ENCODE measurements around the gene EPHB1. TPM values are rescaled to one million over a fixed set of nuclear protein-coding genes. Genes with fewer than 3 reads are reported as not detected.

The EPHB1 gene
- total RNA-seq, 1 experiment from 2014 or later: 0.86 TPM

DNA sequence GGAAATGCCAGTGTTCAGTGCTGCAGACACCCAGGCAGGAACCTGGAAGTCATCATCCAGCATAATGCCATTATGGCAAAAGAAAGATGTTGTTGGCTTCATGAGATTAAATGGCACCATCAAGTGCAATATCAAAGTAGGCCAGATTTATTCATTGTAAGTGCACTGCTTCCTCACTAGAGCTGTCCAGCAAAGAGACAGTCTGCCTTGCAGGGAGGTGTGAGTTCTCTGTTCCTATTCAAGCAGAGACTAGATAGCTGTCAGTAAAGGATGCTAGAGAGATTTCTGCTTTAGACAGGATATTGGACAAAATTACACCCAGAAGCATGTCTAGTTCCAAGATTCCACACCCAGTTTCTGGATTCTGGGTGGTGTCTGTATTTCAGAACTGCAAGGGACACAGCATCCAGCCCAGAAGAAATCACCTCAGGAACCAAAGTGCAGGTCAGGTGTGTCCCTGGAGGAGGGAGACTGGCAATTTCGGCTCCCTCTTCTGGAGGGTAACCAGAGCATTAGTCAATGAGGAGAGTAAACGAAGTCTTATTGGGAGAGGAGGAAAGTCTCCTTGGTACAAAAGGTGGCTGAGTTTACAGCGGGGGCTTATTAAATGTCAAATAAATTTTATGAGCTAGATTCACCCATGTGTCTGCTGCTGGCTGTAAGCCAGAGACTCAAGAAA is 377.3 kb downstream of the EPHB1 start:
- CTCF ChIA-PET: no interaction called here
- Histone ChIP-seq H3K27me3 (ENCODE audit: insufficient read depth, low read length) (peaks cover 34% of the 10 kb centered on the region), H3K9ac (ENCODE audit: low read length) (no peak overlapping the region), H3K27ac (ENCODE audit: low read depth, low read length) (no peak overlapping the region), H3K9me2 (ENCODE audit: insufficient read depth) (no peaks in the 10 kb centered on the region), H3K4me3 (replicated peaks in 1 of 2; ENCODE audit: low read depth in 1 of 2, low read length in 2 of 2) (no peak overlapping the region), H3K79me2 (ENCODE audit: insufficient read depth, low read length) (no peaks in the 10 kb centered on the region), H3K36me3 (ENCODE audit: control insufficient read depth in 1 of 2, insufficient read depth in 2 of 2, low read length in 2 of 2) (no peaks in the 10 kb centered on the region), H4K20me1 (ENCODE audit: insufficient read depth) (no peaks in the 10 kb centered on the region), H3K4me2 (ENCODE audit: low read length) (no peak overlapping the region), H3K9me3 (ENCODE audit: control insufficient read depth in 1 of 2, insufficient read depth in 1 of 2, low read depth in 1 of 2, low read length in 2 of 2) (no peaks in the 10 kb centered on the region), H2AFZ (ENCODE audit: low read depth, low read length, poor library complexity, severe bottlenecking) (no peak overlapping the region), H3K4me1 (ENCODE audit: control insufficient read depth in 1 of 2, insufficient read depth in 2 of 2, low read length in 2 of 2) (no peaks in the 10 kb centered on the region)
- POLR2A ChIA-PET: no interaction called here
- TF ChIP-seq ZFX (IDR thresholded peaks at IDR 0.05) (no peak), ELF1 (IDR thresholded peaks at IDR 0.05; ENCODE audit: borderline replicate concordance, low read depth) (no peak), EZH2 (IDR thresholded peaks at IDR 0.05) (no peak), TCF7L2 (IDR thresholded peaks at IDR 0.05; ENCODE audit: borderline replicate concordance, extremely low read depth, insufficient read depth, insufficient read length) (no peak), FOSL1 (IDR thresholded peaks at IDR 0.05; ENCODE audit: low read depth) (no peak), SP1 (IDR thresholded peaks at IDR 0.05; ENCODE audit: low read depth) (no peak), POLR2A (IDR thresholded peaks at IDR 0.05; ENCODE audit: borderline replicate concordance, extremely low read depth, insufficient read depth, insufficient read length) (no peak), EZH2phosphoT487 (IDR thresholded peaks at IDR 0.05; ENCODE audit: borderline replicate concordance) (no peak), POLR2AphosphoS5 (IDR thresholded peaks at IDR 0.05; ENCODE audit: low read depth, low read length) (no peak), CEBPB (IDR thresholded peaks at IDR 0.05; ENCODE audit: low read depth) (no peak), SIN3A (IDR thresholded peaks at IDR 0.05; ENCODE audit: low read depth) (no peak), YY1 (IDR thresholded peaks at IDR 0.05; ENCODE audit: extremely low read depth, insufficient replicate concordance, low read depth, low read length) (no peak), RAD21 (IDR thresholded peaks at IDR 0.05; ENCODE audit: low read depth) (no peak), SRF (IDR thresholded peaks at IDR 0.05; ENCODE audit: low read depth) (no peak), ZBTB33 (IDR thresholded peaks at IDR 0.05; ENCODE audit: extremely low read depth, insufficient replicate concordance, low read length) (no peak)
- TF ChIP-seq, protein P1, sequence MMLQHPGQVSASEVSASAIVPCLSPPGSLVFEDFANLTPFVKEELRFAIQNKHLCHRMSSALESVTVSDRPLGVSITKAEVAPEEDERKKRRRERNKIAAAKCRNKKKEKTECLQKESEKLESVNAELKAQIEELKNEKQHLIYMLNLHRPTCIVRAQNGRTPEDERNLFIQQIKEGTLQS (IDR thresholded peaks at IDR 0.05): no peak
- no peak for DNase-seq (ENCODE audit: low read depth, low spot score)
- RAD21 ChIA-PET (ENCODE audit: low non-redundant PET in 1 of 2, low total read pairs in 2 of 2, uncharacterized antibody in 2 of 2, unreplicated experiment in 2 of 2): no interaction called here
- intact Hi-C loops (cut with micrococcal nuclease): no loop called here
- no peak for ATAC-seq
- no TSS peak for BruUV-seq (replicated peaks)

All from HCT116 (cell line).